GM18873 (cell line): ENCODE results near the gene MVP.

Experiments used
- ATAC-seq: cut with Tn5 transposase; IDR thresholded peaks from one replicate; pipeline ENCODE4 v1.9.1; 2021; ENCODE audit warnings: mild to moderate bottlenecking, moderate library complexity, moderate number of reproducible peaks; ENCODE audit not compliant: unreplicated experiment, low FRiP score

Gene MVP

GRCh38 chr16:29804020-29804419 lies 16.2 kb upstream of the MVP start:
- no peak for ATAC-seq

GRCh38 chr16:29804455-29805231 lies 15.6 kb upstream of the MVP start:
- no peak for ATAC-seq

- ATAC-seq, result peak; percentile 41
These were observed 14.8 kb upstream of the MVP start for GRCh38 chr16:29805232-29806098.

- no peak for ATAC-seq
These were observed 14.1 kb upstream of the MVP start, which contains the start of gene MAZ for GRCh38 chr16:29806099-29806579. Gene MAZ (plus strand): TSS chr16:29806529. CDS start chr16:29806702, 173 bp downstream.

GRCh38 chr16:29806641-29807425 lies 13.4 kb upstream of the MVP start:
- no peak for ATAC-seq

- ATAC-seq, result no peak
These were observed 12.6 kb upstream of the MVP start for GRCh38 chr16:29807426-29808218.

- no peak for ATAC-seq
These were observed 11.9 kb upstream of the MVP start for GRCh38 chr16:29808219-29808900.

GRCh38 chr16:29809031-29809747 lies 11.1 kb upstream of the MVP start:
- no peak for ATAC-seq

- no peak for ATAC-seq
These were observed 10.2 kb upstream of the MVP start for GRCh38 chr16:29809850-29810698.

- no peak for ATAC-seq
These were observed 9.5 kb upstream of the MVP start for GRCh38 chr16:29810699-29811169.

- peak; percentile 28 for ATAC-seq
These were observed 8.9 kb upstream of the MVP start for GRCh38 chr16:29811170-29811895.

- ATAC-seq, result no peak
These were observed 8.2 kb upstream of the MVP start, which contains the start of gene PRRT2 for GRCh38 chr16:29811896-29812665. Gene PRRT2 (plus strand): TSS chr16:29812193. CDS start chr16:29813055, 862 bp downstream.

GRCh38 chr16:29812754-29813643 lies 7.3 kb upstream of the MVP start:
- ATAC-seq, result no peak

- ATAC-seq, result no peak
These were observed 6.4 kb upstream of the MVP start for GRCh38 chr16:29813644-29814562.
